GM13976 (cell line): ENCODE measurements around the gene GTPBP3.

Experiments
- DNase-seq: peaks from one replicate; pipeline ENCODE4 v3.0.0; 2012; ENCODE audit warnings: low spot score
- CTCF ChIP-seq: IDR thresholded peaks from 2 replicates; pipeline ENCODE4 v1.5.1; 2012; ENCODE audit warnings: borderline replicate concordance, mild to moderate bottlenecking; ENCODE audit not compliant: insufficient read depth; ENCODE audit errors: extremely low read depth, missing control alignments, control extremely low read depth
- in situ Hi-C: fragments of 300-500 bp; cut with MboI; formaldehyde crosslinking; loops from one replicate; pipeline ENCODE4 v1.12.0; 2022; ENCODE audit warnings: low sequenced_read_pairs, mixed read lengths, inconsistent platforms; ENCODE audit not compliant: unreplicated experiment

GTPBP3 gene

GRCh38 chr19:17333611-17334413 lies 3.5 kb upstream of the GTPBP3 start:
- DNase-seq: peak; percentile 79
- no peak for TF ChIP-seq CTCF
- in situ Hi-C loops: no loop called here

GRCh38 chr19:17334414-17335409 lies 2.6 kb upstream of the GTPBP3 start, which contains the start of gene ANO8:
Gene ANO8, minus strand, starts transcription at chr19:17334855. Its CDS starts 185 bp downstream, at chr19:17334670.
- DNase-seq: peak; percentile 91
- in situ Hi-C loops: no loop called here
- TF ChIP-seq CTCF: no peak

- TF ChIP-seq CTCF: no peak
- DNase-seq: no peak
Measured at GRCh38 chr19:17335575-17335974, 1.8 kb upstream of the GTPBP3 start.

GRCh38 chr19:17337675-17338432 lies 501 bp downstream of the GTPBP3 start:
- peak; percentile 70 for DNase-seq
- in situ Hi-C loops: no loop called here
- TF ChIP-seq CTCF: no peak

More at GRCh38 chr19:17335575-17335974, 1.8 kb upstream of the GTPBP3 start:
- in situ Hi-C loops: no loop called here

GRCh38 chr19:17338433-17339078 lies 1.2 kb downstream of the GTPBP3 start:
- DNase-seq: no peak
- no peak for TF ChIP-seq CTCF
- in situ Hi-C loops: no loop called here
